HEK293 (cell line): ENCODE results near the gene ESR1.
A peak's percentile ranks its signal among the peaks of the same experiment; 100 is the strongest.

Experiments used
- CTCF ChIA-PET: fragments of 350-600 bp; formaldehyde crosslinking; extraction: SDS; loops from one replicate; lab custom pipeline; 2021; ENCODE audit warnings: antibody characterized with exemption; lab: Yijun Ruan, JAX
- POLR2A ChIA-PET: fragments of 300-600 bp; formaldehyde crosslinking; extraction: SDS; loops from one replicate; lab custom pipeline; 2020; ENCODE audit warnings: antibody characterized with exemption, inconsistent platforms; lab: Yijun Ruan, JAX
- H3K27ac ChIP-seq: fragments of 200-500 bp; sonication (Bioruptor generic); 2 replicates; pipeline ENCODE4 v1.5.1; 2014; ENCODE audit warnings: low read depth, low read length, control low read depth, inconsistent platforms; ENCODE audit errors: extremely low read depth
- H3K36me3 ChIP-seq, 2 experiments: fragments of 200-500 bp in 1 of 2; sonication (Bioruptor generic) in 1 of 2; 1 replicate in 1 of 2; 2 replicates in 1 of 2; pipeline ENCODE4 v1.5.1; 2014 to 2017; ENCODE audit warnings: inconsistent platforms in 2 of 2, low read length in 2 of 2; ENCODE audit not compliant: control insufficient read depth in 2 of 2, insufficient read depth in 1 of 2
- H3K4me1 ChIP-seq: fragments of 200-500 bp; sonication (Bioruptor generic); 2 replicates; pipeline ENCODE4 v1.5.1; 2014; ENCODE audit warnings: mild to moderate bottlenecking, low read length, inconsistent platforms; ENCODE audit not compliant: control insufficient read depth, insufficient read depth
- H3K4me3 ChIP-seq: 2 replicates; pipeline ENCODE4 v1.5.1; 2011; ENCODE audit warnings: low read depth, mild to moderate bottlenecking, control low read depth, low read length, moderate library complexity
- H3K9me3 ChIP-seq: fragments of 200-500 bp; sonication (Bioruptor generic); 2 replicates; pipeline ENCODE4 v1.5.1; 2014; ENCODE audit warnings: low read depth, low read length, inconsistent platforms; ENCODE audit not compliant: control insufficient read depth, insufficient read depth
- OSR2 ChIP-seq: fragments of 450-650 bp; formaldehyde crosslinking; IDR thresholded peaks from 2 replicates; pipeline ENCODE4 v1.5.1; 2016; ENCODE audit warnings: missing biosample characterization, missing genetic modification characterization
- PRDM6 ChIP-seq: fragments of 450-650 bp; formaldehyde crosslinking; IDR thresholded peaks from 2 replicates; pipeline ENCODE4 v1.5.1; 2017; ENCODE audit warnings: missing biosample characterization, missing genetic modification characterization
- SCRT2 ChIP-seq: fragments of 450-650 bp; formaldehyde crosslinking; IDR thresholded peaks from 2 replicates; pipeline ENCODE4 v1.5.1; 2016; ENCODE audit warnings: missing biosample characterization, missing genetic modification characterization
- ZEB2 ChIP-seq: fragments of 450-650 bp; formaldehyde crosslinking; IDR thresholded peaks from 2 replicates; pipeline ENCODE4 v1.5.1; 2016; ENCODE audit warnings: missing biosample characterization, missing genetic modification characterization
- ZNF184 ChIP-seq: fragments of 450-650 bp; IDR thresholded peaks from 2 replicates; pipeline ENCODE4 v1.5.1; 2018; ENCODE audit warnings: missing biosample characterization, mild to moderate bottlenecking, missing genetic modification characterization
- ZNF19 ChIP-seq: fragments of 450-650 bp; formaldehyde crosslinking; IDR thresholded peaks from 2 replicates; pipeline ENCODE4; 2016; ENCODE audit warnings: missing biosample characterization, missing genetic modification characterization, low read depth
- ZNF211 ChIP-seq: fragments of 450-650 bp; formaldehyde crosslinking; IDR thresholded peaks from 2 replicates; pipeline ENCODE4 v1.5.1; 2016; ENCODE audit warnings: low read depth, missing biosample characterization, missing genetic modification characterization
- ZNF23 ChIP-seq: fragments of 450-650 bp; formaldehyde crosslinking; IDR thresholded peaks from 2 replicates; pipeline ENCODE4 v1.5.1; 2016; ENCODE audit warnings: missing biosample characterization, missing genetic modification characterization, borderline replicate concordance
- ZNF391 ChIP-seq: fragments of 450-650 bp; formaldehyde crosslinking; IDR thresholded peaks from 2 replicates; pipeline ENCODE4 v1.5.1; 2016; ENCODE audit warnings: low read depth, missing biosample characterization, missing genetic modification characterization, borderline replicate concordance
- ZNF394 ChIP-seq: fragments of 450-650 bp; formaldehyde crosslinking; IDR thresholded peaks from 2 replicates; pipeline ENCODE4 v1.5.1; 2016; ENCODE audit warnings: missing biosample characterization, missing genetic modification characterization, mild to moderate bottlenecking, moderate library complexity, borderline replicate concordance
- ZNF48 ChIP-seq: fragments of 450-650 bp; formaldehyde crosslinking; IDR thresholded peaks from 2 replicates; pipeline ENCODE4 v1.5.1; 2016; ENCODE audit warnings: missing biosample characterization, missing genetic modification characterization
- ZNF544 ChIP-seq: fragments of 450-650 bp; formaldehyde crosslinking; IDR thresholded peaks from 2 replicates; pipeline ENCODE4 v1.5.0; 2017; ENCODE audit warnings: missing biosample characterization, missing genetic modification characterization
- ZNF596 ChIP-seq: fragments of 450-650 bp; IDR thresholded peaks from 2 replicates; pipeline ENCODE4 v1.5.0; 2018; ENCODE audit warnings: missing biosample characterization, mild to moderate bottlenecking, missing genetic modification characterization, moderate library complexity
- ZNF777 ChIP-seq: fragments of 450-650 bp; formaldehyde crosslinking; IDR thresholded peaks from 2 replicates; pipeline ENCODE4 v1.5.1; 2017; ENCODE audit warnings: missing biosample characterization, missing genetic modification characterization, borderline replicate concordance
- ZNF843 ChIP-seq: fragments of 450-650 bp; formaldehyde crosslinking; IDR thresholded peaks from 2 replicates; pipeline ENCODE4 v1.5.1; 2016; ENCODE audit warnings: missing biosample characterization, missing genetic modification characterization
- ZSCAN4 ChIP-seq: fragments of 450-650 bp; formaldehyde crosslinking; IDR thresholded peaks from 2 replicates; pipeline ENCODE4 v1.5.1; 2017; ENCODE audit warnings: missing biosample characterization, missing genetic modification characterization

ESR1 gene

GRCh38 chr6:152151920-152152319 is 344.4 kb downstream of the ESR1 start:
- Histone ChIP-seq H3K9me3 (no peaks in the 10 kb centered on the region), H3K27ac (no peak overlapping the region), H3K4me1 (no peaks in the 10 kb centered on the region), H3K36me3 (peaks cover 7 to 50% of the 10 kb centered on the region in 2 experiments; a peak in 1 of 3 replicates), H3K4me3 (no peak overlapping the region)
- ChIA-PET CTCF (interaction anchor here (0.6 kb wide), 1 partner anchor 94 kb away, joined by 3 read pairs; no protein-coding TSS in a partner anchor), POLR2A (no interaction called here)
- peak; percentile 55; the same call in 1 of the 2 replicates for TF ChIP-seq SCRT2 (tag by site-specific recombination)
- TF ChIP-seq PRDM6, result no peak

GRCh38 chr6:152154559-152155356 is 347.3 kb downstream of the ESR1 start:
- POLR2A ChIA-PET, result no interaction called here
- Histone ChIP-seq H3K27ac (no peak overlapping the region), H3K4me3 (no peak overlapping the region), H3K36me3 (peaks cover 7 to 29% of the 10 kb centered on the region in 2 experiments; a peak in 1 of 3 replicates), H3K9me3 (no peaks in the 10 kb centered on the region), H3K4me1 (no peaks in the 10 kb centered on the region)
- no peak for TF ChIP-seq ZNF777
- CTCF ChIA-PET, result no interaction called here

GRCh38 chr6:152155792-152156191 is 348.3 kb downstream of the ESR1 start:
- Histone ChIP-seq H3K36me3 (peaks cover 6 to 23% of the 10 kb centered on the region in 2 experiments; a peak in 1 of 3 replicates), H3K27ac (no peak overlapping the region), H3K4me1 (no peaks in the 10 kb centered on the region), H3K4me3 (no peak overlapping the region), H3K9me3 (no peaks in the 10 kb centered on the region)
- POLR2A ChIA-PET, result no interaction called here
- CTCF ChIA-PET, result interaction anchor here (0.7 kb wide), 1 partner anchor 533 kb away, joined by 3 read pairs; no protein-coding TSS in a partner anchor
- TF ChIP-seq ZNF48 (tag by site-specific recombination), result no peak
- TF ChIP-seq ZSCAN4 (tag by site-specific recombination), result no peak
- TF ChIP-seq ZNF184 (tag by site-specific recombination), result no peak
- no peak for TF ChIP-seq ZNF391 (tag by site-specific recombination)
- no peak for TF ChIP-seq ZNF19 (tag by site-specific recombination)
- TF ChIP-seq ZNF596 (tag by site-specific recombination), result no peak
- no peak for TF ChIP-seq ZNF394 (tag by site-specific recombination)
- TF ChIP-seq, all 188 proteins: peak for 0

- TF ChIP-seq OSR2 (tag by site-specific recombination) (no peak), ZEB2 (tag by site-specific recombination) (no peak), ZNF777 (no peak), ZNF23 (tag by site-specific recombination) (no peak), ZNF211 (no peak), ZNF544 (tag by site-specific recombination) (no peak), ZNF843 (tag by site-specific recombination) (no peak)
- no peak overlapping the region for H3K27ac ChIP-seq
- ChIA-PET CTCF (interaction anchor here (0.5 to 1.4 kb wide), 2 partner anchors 13 to 404 kb away, joined by 4 to 5 read pairs; no protein-coding TSS in a partner anchor), POLR2A (no interaction called here)
- no peaks in the 10 kb centered on the region for H3K4me1 ChIP-seq
- peaks cover 0 to 7% of the 10 kb centered on the region in 2 experiments; a peak in 1 of 3 replicates for H3K36me3 ChIP-seq
- H3K9me3 ChIP-seq, result no peaks in the 10 kb centered on the region
- no peak overlapping the region for H3K4me3 ChIP-seq
These were observed 352.9 kb downstream of the ESR1 start for GRCh38 chr6:152160346-152160745.
